ENCODE data around the gene HEATR5A. TPM values are rescaled to one million over a fixed set of nuclear protein-coding genes. Genes with fewer than 3 reads are reported as not detected.
"Not testable (repeated sequence)": the region's sequence is repeated elsewhere in the genome, so short reads cannot be mapped to it uniquely, and the experiment has no call there.

HEATR5A gene
- total and polyA plus RNA-seq, 2 experiments from 2014 or later = 23.2 to 31.7 TPM

GRCh38 chr14:31243860-31244259 lies 176.5 kb downstream of the HEATR5A start:
- no peak overlapping the region for H3K27ac ChIP-seq

DNA sequence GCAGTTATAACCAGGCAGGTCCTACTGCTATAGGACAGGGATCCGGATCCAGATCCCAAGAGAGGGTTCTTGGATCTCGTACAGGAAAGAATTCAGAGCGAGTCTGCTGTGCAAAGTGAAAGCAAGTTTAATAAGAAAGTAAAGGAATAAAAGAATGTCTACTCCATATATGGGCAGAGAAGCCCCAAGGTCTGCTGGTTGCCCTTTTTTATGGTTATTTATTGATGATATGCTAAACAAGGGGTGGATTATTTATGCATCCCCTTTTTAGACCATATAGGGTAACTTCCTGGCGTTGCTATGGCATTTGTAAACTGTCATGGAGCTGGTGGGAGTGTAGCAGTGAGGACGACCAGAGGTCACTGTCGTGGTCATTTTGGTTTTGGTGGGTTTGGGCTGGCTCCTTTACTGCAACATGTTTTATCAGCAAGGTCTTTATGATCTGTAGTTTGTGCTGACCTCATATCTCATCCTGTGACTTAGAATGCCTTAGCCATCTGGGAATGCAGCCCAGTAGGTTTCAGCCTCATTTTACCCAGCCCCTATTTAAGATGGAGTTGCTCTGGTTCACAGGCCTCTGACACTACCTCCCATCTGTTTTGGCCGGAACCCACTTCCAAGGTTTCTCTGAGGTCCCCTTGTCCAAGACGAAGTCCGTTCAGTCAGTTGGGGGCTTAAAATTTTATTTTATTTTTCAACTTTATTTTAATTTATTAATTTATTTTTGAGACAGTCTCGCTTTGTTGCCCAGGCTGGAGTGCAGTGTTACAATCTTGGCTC lies 178.0 kb downstream of the HEATR5A start:
- H3K27me3 ChIP-seq; H3K27ac ChIP-seq; H3K4me3 ChIP-seq; H3K36me3 ChIP-seq; H3K9me3 ChIP-seq (ENCODE audit: low read depth): not testable (repeated sequence)
- peak in 1 of 2 donors; percentile 49 for DNase-seq (ENCODE audit: low read depth in 1 of 2, low spot score in 1 of 2)
- peaks cover 26% of the 10 kb centered on the region for H3K4me1 ChIP-seq (ENCODE audit: low read depth)

More at GRCh38 chr14:31243860-31244259, 176.5 kb downstream of the HEATR5A start:
- no peaks in the 10 kb centered on the region for H3K36me3 ChIP-seq
- H3K9me3 ChIP-seq (ENCODE audit: low read depth) = no peaks in the 10 kb centered on the region
- no peak for DNase-seq (ENCODE audit: low read depth in 1 of 2, low spot score in 1 of 2)
- no peaks in the 10 kb centered on the region for H3K27me3 ChIP-seq
- peaks cover 26% of the 10 kb centered on the region for H3K4me1 ChIP-seq (ENCODE audit: low read depth)
- H3K4me3 ChIP-seq = no peak overlapping the region
- TF ChIP-seq CTCF (IDR thresholded peaks at IDR 0.05; ENCODE audit: low read depth, low read length) = no peak

Other genes starting within 250 kb of the HEATR5A start
- 155 and 180 TPM in 2 replicates for gene HECTD1, start 212.8 kb downstream of the HEATR5A start, total RNA-seq
- 49.4 and 61.4 TPM in 2 replicates for gene HECTD1, start 212.8 kb downstream of the HEATR5A start, polyA plus RNA-seq
- 40.1 and 45.2 TPM in 2 replicates for gene DTD2, start 37.0 kb upstream of the HEATR5A start, total RNA-seq
- 8.9 and 14.2 TPM in 2 replicates for gene DTD2, start 37.0 kb upstream of the HEATR5A start, polyA plus RNA-seq
- gene GPR33, start 67.5 kb upstream of the HEATR5A start, total RNA-seq = not detected in 2 replicates
- gene GPR33, start 67.5 kb upstream of the HEATR5A start, polyA plus RNA-seq = not detected in 2 replicates
- 27.4 and 30.8 TPM in 2 replicates for gene NUBPL, start 140.9 kb upstream of the HEATR5A start, total RNA-seq
- gene NUBPL, start 140.9 kb upstream of the HEATR5A start, polyA plus RNA-seq = 22.9 and 25.9 TPM in 2 replicates

Measured in cardiac muscle cell (in vitro differentiated cells and primary cell).